HG03457 (cell line): ENCODE measurements around the gene SMIM1.
"Not testable (repeated sequence)": the region's sequence is repeated elsewhere in the genome, so short reads cannot be mapped to it uniquely, and the experiment has no call there.

Source experiments
- ATAC-seq: cut with Tn5 transposase; IDR thresholded peaks from one replicate; pipeline ENCODE4 v1.9.1; 2021; ENCODE audit warnings: moderate number of reproducible peaks; ENCODE audit not compliant: unreplicated experiment

SMIM1 gene

GRCh38 chr1:3789421-3790300 is 17.1 kb downstream of the SMIM1 start:
- ATAC-seq, result no peak

GRCh38 chr1:3790500-3790923 is 18.0 kb downstream of the SMIM1 start:
- ATAC-seq, result no peak

DNA sequence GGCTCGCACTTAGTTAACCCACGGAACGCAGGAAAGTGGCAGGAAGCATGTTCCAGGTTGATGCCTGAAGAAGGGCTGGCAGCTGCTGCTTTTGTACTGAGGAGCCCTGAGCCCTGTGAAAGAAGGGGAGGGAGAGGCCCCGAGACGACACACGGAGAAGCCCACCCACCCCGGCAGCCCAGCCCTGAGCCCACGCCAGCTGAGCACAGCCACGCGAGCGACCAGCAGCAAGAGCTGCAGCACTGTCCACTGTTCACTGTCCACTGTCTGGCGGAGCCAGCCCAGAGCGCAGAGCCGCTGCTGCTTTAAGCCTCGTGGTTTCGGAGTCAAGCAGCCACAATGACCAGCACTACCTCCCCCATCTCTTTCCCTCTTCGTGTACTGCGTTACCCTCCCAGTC is 18.4 kb downstream of the SMIM1 start:
- no peak for ATAC-seq

GRCh38 chr1:3795453-3796214 is 23.1 kb downstream of the SMIM1 start:
- no peak for ATAC-seq

GRCh38 chr1:3796215-3797061 is 23.9 kb downstream of the SMIM1 start, which contains the start of gene LRRC47:
Gene LRRC47 (minus strand): TSS chr1:3796498. CDS start chr1:3796476, 22 bp downstream.
- peak; percentile 99 for ATAC-seq

DNA sequence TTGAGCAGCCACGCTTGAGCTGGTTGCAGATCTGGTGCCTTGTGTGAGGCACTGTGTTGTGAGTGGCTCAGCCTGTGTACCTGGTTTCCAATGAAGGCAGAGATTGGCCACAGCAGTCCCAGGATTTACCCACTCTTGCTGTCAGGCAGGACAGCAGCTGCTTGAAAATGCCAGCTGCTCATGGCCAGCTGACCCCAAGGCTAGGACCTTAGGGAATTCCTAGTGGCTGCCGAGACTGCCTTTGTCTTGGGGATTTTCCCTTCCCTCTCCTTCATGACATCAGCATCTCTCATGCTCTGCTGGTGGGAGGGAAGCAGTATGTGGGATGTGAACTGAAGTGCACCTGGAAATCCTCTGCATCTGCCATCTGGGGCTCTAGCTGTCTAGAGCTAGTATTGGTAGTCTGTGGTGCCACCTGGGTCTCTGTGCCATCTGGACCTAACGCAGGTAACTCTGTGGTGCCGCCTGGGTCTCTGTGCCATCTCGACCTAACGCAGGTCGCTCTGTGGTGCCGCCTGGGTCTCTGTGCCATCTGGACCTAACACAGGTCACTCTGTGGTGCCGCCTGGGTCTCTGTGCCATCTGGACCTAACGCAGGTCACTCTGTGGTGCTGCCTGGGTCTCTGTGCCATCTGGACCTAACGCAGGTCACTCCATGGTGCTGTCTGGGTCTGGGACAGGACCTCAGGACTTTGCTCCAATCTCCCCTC is 27.6 kb downstream of the SMIM1 start:
- ATAC-seq, result no peak

DNA sequence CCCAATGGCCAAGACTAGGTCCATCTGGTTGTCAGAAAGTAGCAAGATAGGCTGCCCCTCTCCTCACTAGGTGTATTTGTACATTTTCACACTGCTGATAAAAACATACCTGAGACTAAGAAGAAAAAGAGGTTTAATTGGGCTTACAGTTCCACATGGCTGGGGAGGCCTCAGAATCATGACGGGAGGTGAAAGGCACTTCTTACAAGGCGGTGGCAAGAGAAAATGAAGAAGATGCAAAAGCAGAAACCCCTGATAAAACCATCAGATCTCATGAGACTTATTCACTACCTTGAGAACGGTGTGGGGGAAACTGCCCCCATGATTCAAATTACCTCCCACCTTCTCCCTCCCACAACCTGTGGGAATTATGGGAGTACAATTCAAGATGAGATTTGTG is 28.2 kb downstream of the SMIM1 start:
- ATAC-seq, result not testable (repeated sequence)

DNA sequence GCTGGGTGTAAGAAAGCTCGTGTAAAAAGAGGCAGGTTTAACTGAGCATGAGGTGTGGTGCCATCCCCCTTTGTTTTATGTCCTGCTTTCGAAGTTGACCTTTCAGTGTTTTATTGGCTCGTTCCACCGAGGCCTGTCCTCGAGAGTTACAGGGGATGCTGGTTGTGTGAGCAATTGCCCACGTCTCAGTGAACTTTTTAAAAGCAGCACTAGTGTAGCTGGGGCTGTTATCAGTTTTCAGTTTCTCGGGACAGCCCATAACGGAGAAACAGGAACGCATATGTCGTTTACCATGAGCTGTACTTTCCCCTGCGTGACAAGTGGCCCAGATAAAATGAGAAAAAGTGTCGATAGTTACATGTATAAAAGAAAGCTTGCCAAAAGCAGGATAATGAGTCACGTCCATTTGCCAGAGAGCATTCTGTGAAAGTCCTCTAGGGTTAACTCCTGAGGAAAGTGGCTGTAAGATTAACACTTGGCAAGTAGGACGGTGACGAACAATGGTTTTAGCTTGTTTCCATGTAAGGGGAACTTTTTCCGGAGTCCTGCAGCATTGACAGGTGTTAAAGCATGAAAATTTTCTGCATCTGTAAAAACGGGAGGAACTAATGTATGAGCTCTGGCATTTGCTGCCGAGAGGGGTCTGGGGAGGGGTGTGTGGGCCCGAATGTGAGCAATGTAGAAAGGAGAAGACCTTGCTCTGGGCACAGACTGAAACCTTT is 31.5 kb downstream of the SMIM1 start:
- ATAC-seq, result no peak

DNA sequence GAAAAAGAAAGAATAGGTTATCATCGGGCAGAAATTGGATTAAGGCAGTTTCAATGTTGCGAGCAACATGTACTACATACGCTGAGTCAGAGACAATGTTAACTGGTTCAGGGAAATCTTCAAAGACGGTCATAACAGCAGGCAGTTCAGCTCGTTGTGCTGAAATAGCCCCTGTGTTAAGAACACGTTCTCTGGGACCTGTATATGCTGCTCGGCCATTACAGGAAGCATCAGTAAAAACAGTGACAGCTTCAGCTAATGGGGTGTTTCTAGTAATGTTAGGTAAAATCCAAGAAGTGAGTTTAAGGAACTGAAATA is 32.0 kb downstream of the SMIM1 start:
- ATAC-seq, result not testable (repeated sequence)

DNA sequence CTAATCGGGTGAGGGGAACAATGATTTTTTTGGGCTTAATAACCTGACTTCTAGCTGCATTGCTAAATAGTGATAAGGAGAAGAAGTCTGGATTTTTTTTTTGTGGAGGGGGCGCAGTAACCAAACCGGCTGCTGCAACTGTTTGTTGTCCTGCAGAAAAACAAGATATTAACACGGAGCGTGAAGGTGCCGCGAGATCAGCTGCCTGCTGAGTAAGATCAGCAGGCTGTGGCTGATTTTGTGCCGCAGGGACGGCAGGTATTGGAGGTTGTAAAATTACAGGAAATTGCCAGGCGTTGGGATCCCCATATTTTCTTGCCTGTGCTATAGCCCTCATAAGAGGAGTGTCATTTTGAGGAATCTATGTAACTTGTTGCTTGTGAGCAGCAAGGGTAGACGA is 32.5 kb downstream of the SMIM1 start:
- ATAC-seq, result no peak

- no peak for ATAC-seq
Measured at GRCh38 chr1:3807769-3808168, 35.2 kb downstream of the SMIM1 start.

DNA sequence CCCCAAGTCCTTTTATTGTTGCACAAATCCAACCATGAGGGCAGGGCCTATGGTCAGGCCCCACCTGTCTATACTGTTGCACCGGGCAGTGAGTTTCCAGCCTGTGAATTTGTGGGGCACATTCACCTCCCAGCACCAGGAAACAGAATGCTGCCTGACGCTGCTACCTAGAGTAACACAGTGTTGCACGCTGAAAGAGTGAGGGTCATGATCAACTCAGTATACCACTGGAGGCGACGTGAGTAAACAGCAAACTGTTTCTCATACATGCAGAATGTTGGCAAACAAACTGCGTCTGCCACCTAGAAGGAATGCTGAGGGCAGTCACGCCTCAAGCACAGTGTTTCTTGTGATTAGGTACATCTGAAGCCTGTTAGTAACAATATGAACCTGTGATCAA is 37.1 kb downstream of the SMIM1 start:
- ATAC-seq, result no peak

- not testable (repeated sequence) for ATAC-seq
Measured at GRCh38 chr1:3810149-3810761, 37.7 kb downstream of the SMIM1 start.

- ATAC-seq, result no peak
Measured at GRCh38 chr1:3811595-3811911, 39.0 kb downstream of the SMIM1 start.

DNA sequence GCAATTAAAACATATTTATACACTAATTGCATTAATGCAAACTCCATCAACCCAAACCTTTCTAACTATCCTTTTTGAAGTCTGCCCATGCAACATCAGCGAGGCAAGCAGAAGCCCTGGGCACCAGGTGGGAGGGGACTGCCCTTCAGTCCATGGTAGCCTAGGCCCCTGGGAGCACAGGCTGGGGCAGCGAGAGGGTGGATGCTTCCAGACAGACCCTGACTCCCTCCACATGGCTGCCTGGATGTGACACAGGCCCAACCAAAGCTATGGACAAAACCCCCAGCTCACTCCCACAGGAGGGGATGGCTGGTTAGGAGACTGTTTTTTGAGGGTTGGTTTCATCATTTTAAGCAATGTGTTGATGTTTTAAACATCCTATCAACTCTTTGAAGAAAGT is 41.5 kb downstream of the SMIM1 start:
- no peak for ATAC-seq

DNA sequence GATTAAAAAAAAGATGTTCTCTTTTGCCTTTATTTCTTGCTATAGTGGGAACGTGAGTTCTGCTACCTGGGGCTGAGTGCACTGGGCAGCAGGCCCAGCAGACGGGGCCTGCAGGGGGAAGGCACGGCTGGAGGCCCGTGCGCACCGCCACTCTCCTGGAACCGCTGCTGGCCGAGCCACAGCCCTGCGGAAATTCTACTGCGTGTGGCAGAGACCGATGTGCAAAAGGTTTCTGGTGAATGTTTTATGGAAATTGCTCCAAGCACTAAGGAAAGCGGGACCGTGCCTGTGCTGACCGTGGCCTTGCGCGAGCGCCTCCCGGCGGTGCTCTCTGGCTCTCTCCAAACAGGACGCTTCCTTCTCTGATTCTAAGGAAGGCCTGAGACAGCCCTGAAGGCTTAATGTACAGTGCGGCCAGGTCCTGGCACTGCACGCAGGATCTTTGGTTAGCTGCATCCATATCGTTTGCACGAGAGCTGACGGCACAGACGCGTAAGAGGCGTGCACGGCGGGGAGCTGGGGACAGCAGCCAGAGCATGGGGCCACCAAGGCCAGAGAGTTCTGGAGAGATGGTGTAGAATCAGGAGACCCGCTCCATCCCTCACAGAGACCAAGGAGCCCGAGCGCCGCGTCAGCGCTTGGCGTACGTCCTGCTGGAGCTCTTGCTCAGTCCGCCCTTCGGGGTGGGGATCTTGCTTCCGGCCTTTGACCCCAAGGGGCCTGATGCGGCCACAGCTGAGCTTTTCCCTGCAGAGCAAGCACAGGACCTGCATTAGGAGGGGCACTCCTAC is 42.4 kb downstream of the SMIM1 start:
- no peak for ATAC-seq

DNA sequence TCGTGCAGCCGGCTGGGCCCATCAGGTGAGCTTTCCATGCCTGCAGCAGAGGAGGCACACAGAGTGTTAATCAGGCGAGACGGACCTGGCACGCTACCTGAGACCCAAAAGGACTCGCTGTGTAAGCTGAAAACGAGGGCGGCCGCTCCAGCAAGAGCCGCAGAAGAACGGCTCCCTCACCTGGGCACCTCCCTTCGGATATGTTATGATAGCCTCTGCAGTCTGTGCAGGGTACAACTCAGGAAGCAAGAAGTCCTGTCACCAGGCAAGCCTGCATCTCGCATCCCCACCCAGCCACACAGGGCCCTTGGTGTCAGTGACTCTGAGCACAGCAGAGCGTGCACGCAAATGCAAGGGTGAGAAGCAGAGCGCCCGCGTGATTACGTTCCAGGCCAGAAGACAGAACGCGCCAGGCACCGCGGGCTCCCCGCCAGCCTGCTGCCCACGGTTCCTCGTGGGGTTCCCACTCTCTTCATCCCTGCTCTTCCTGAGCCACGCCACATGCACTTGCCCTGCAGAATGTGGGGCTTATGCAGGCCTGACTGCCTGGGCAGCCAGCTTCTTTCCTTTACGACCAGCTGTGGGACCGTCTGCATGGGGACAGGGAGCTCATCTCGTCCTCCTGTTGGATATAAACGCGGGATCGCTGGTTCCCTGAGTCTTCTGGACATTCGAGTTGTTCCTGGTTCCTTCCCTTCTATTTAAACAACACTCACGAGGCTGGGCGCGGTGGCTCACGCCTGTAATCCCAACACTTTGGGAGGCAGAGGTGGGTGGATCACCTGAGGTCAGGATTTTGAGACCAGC is 44.0 kb downstream of the SMIM1 start:
- no peak for ATAC-seq

- ATAC-seq, result no peak
Measured at GRCh38 chr1:3817138-3817740, 44.7 kb downstream of the SMIM1 start.
